Endodermal cell (in vitro differentiated cells): ENCODE results near the gene TMC3. TPM values are rescaled to one million over a fixed set of nuclear protein-coding genes. Genes with fewer than 3 reads are reported as not detected.
"Not testable (repeated sequence)": the region's sequence is repeated elsewhere in the genome, so short reads cannot be mapped to it uniquely, and the experiment has no call there.

Source experiments
- DNase-seq: peaks from one replicate; pipeline ENCODE4 v3.0.0-alpha.2; 2017
- H3K27ac ChIP-seq: 2 replicates; pipeline ENCODE4 v1.5.1; 2013; ENCODE audit warnings: mild to moderate bottlenecking, low read depth, low read length, moderate library complexity
- H3K27me3 ChIP-seq: 2 replicates; pipeline ENCODE4 v1.6.1; 2013; ENCODE audit warnings: mild to moderate bottlenecking, low read length, moderate library complexity; ENCODE audit not compliant: insufficient read depth, control insufficient read depth, poor library complexity, severe bottlenecking
- H3K36me3 ChIP-seq: 2 replicates; pipeline ENCODE4 v1.7.0; 2013; ENCODE audit warnings: mild to moderate bottlenecking, low read length, moderate library complexity; ENCODE audit not compliant: control insufficient read depth, insufficient read depth
- H3K4me1 ChIP-seq: one replicate; pipeline ENCODE4 v1.7.0; 2013; ENCODE audit warnings: low read length; ENCODE audit not compliant: control insufficient read depth, insufficient read depth
- H3K4me3 ChIP-seq: 2 replicates; pipeline ENCODE4 v1.5.1; 2013; ENCODE audit warnings: mild to moderate bottlenecking, low read length, moderate library complexity
- H3K9ac ChIP-seq: 2 replicates; pipeline ENCODE4 v1.6.1; 2013; ENCODE audit warnings: mild to moderate bottlenecking, low read length, moderate library complexity; ENCODE audit not compliant: poor library complexity, severe bottlenecking; ENCODE audit errors: extremely low read depth
- H3K9me3 ChIP-seq: 2 replicates; pipeline ENCODE4 v1.6.1; 2013; ENCODE audit warnings: mild to moderate bottlenecking, low read length, moderate library complexity; ENCODE audit not compliant: control insufficient read depth
- H3K27ac Mint-ChIP-seq: 2 replicates; pipeline ENCODE4 v1.8.0; 2020; ENCODE audit warnings: mixed read lengths
- H3K27me3 Mint-ChIP-seq: 2 replicates; pipeline ENCODE4 v1.8.0; 2021; ENCODE audit warnings: mild to moderate bottlenecking, mixed read lengths; ENCODE audit not compliant: insufficient read depth
- H3K36me3 Mint-ChIP-seq: 2 replicates; pipeline ENCODE4 v1.8.0; 2020; ENCODE audit warnings: low read depth, mixed read lengths
- H3K4me1 Mint-ChIP-seq: 2 replicates; pipeline ENCODE4 v1.8.0; 2020; ENCODE audit warnings: mixed read lengths
- H3K4me3 Mint-ChIP-seq: 2 replicates; pipeline ENCODE4 v1.8.0; 2020; ENCODE audit warnings: mild to moderate bottlenecking, moderate library complexity, mixed read lengths
- H3K9me3 Mint-ChIP-seq: 2 replicates; pipeline ENCODE4 v1.8.0; 2020; ENCODE audit warnings: mild to moderate bottlenecking, mixed read lengths
- CTCF ChIP-seq: fragments of 200-600 bp; sonication (generic); conservative IDR thresholded peaks from 2 replicates; pipeline ENCODE4 v1.5.0; 2021; ENCODE audit warnings: antibody characterized with exemption, mild to moderate bottlenecking
- WGBS, 2 experiments: methylation state at CpG; one replicate each; pipeline versions ENCODE4 v1.1.5 to v1.1.7; 2013; ENCODE audit warnings: missing lambda C conversion rate in 2 of 2, mixed read lengths in 1 of 2; ENCODE audit not compliant: insufficient coverage in 1 of 2, insufficient read length in 1 of 2; 5-methylcytosine and 5-hydroxymethylcytosine counted together
- total RNA-seq, 2 donors: library from RNA; stranded (reverse); fragmentation: NEBNext Ultra II Directional in 1 of 2; extraction: Animal tissue kit (Norgen Biotek cat#: 25700) in 1 of 2; gene quantifications; 2 replicates in 1 of 2; 3 replicates in 1 of 2; pipeline ENCODE4 v1.2.1, GENCODE V29; 2021

TMC3 gene
- total RNA-seq, 2 donors from 2014 or later, result not detected

DNA sequence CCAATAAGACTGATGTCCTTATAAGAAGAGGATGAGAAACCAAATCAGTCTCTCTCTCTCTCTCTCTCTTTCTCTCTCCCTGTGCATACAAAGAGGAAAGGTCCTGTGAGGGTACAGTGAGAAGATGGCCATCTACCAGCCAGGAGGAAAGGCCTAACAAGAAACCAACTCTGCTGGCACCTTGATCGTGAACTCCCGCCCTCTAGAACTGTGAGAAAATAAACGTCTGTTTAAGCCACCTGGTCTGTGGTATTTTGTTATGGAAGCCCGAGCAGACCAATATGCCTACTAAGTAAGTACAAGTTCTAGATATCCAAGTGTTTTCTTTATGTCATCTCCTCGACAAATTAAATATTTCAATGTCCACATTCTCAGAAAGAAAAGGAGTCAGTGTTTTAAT lies 44.9 kb upstream of the TMC3 start:
- H3K4me1 ChIP-seq, result peaks cover 12% of the 10 kb centered on the region
- H3K9ac ChIP-seq, result no peak overlapping the region
- WGBS, 2 experiments, result 81 to 100% methylated on average over 2 to 5 of the region's 5 CpGs
- Mint-ChIP-seq H3K27ac (no peak overlapping the region), H3K36me3 (no peaks in the 10 kb centered on the region), H3K9me3 (no peaks in the 10 kb centered on the region), H3K4me3 (no peak overlapping the region), H3K27me3 (no peaks in the 10 kb centered on the region), H3K4me1 (peaks cover 13% of the 10 kb centered on the region)
- no peaks in the 10 kb centered on the region for H3K27me3 ChIP-seq
- no peaks in the 10 kb centered on the region for H3K36me3 ChIP-seq
- no peak for TF ChIP-seq CTCF
- H3K9me3 ChIP-seq, result no peaks in the 10 kb centered on the region
- H3K27ac ChIP-seq, result no peak overlapping the region
- DNase-seq, result no peak
- H3K4me3 ChIP-seq, result no peak overlapping the region

GRCh38 chr15:81418444-81418843 lies 44.4 kb upstream of the TMC3 start:
- DNase-seq, result no peak
- no peaks in the 10 kb centered on the region for H3K36me3 Mint-ChIP-seq
- H3K4me3 Mint-ChIP-seq, result no peak overlapping the region
- H3K9ac ChIP-seq, result no peak overlapping the region
- no peak overlapping the region for H3K27ac ChIP-seq
- no peaks in the 10 kb centered on the region for H3K36me3 ChIP-seq
- H3K27ac Mint-ChIP-seq, result no peak overlapping the region
- H3K4me3 ChIP-seq, result no peak overlapping the region
- TF ChIP-seq CTCF, result no peak
- no peaks in the 10 kb centered on the region for H3K27me3 ChIP-seq
- H3K27me3 Mint-ChIP-seq, result no peaks in the 10 kb centered on the region
- H3K9me3 ChIP-seq, result no peaks in the 10 kb centered on the region
- H3K4me1 ChIP-seq, result peaks cover 12% of the 10 kb centered on the region
- WGBS, 2 experiments, result 93 to 96% methylated on average over 5 to 7 of the region's 7 CpGs
- H3K9me3 Mint-ChIP-seq, result no peaks in the 10 kb centered on the region
- peaks cover 13% of the 10 kb centered on the region for H3K4me1 Mint-ChIP-seq

- H3K9ac ChIP-seq, H3K4me3 ChIP-seq, H3K36me3 ChIP-seq, H3K9me3 Mint-ChIP-seq, H3K4me1 ChIP-seq, H3K27ac Mint-ChIP-seq, H3K36me3 Mint-ChIP-seq, H3K27me3 ChIP-seq, H3K4me3 Mint-ChIP-seq, H3K27me3 Mint-ChIP-seq, H3K9me3 ChIP-seq, DNase-seq, H3K27ac ChIP-seq: not testable (repeated sequence)
- 96 to 97% methylated on average over 8 to 12 of the region's 12 CpGs for WGBS, 2 experiments
- H3K4me1 Mint-ChIP-seq, result peaks cover 20% of the 10 kb centered on the region
Observed at GRCh38 chr15:81414274-81414968, 40.4 kb upstream of the TMC3 start.

GRCh38 chr15:81413851-81414250 lies 39.8 kb upstream of the TMC3 start:
- DNase-seq, result no peak
- Mint-ChIP-seq H3K27ac (no peak overlapping the region), H3K9me3 (no peaks in the 10 kb centered on the region), H3K36me3 (no peaks in the 10 kb centered on the region), H3K27me3 (no peaks in the 10 kb centered on the region), H3K4me3 (no peak overlapping the region), H3K4me1 (peaks cover 14% of the 10 kb centered on the region)
- Histone ChIP-seq H3K4me3 (no peak overlapping the region), H3K36me3 (no peaks in the 10 kb centered on the region), H3K9me3 (no peaks in the 10 kb centered on the region), H3K4me1 (peaks cover 3% of the 10 kb centered on the region), H3K9ac (no peak overlapping the region), H3K27me3 (no peaks in the 10 kb centered on the region), H3K27ac (no peak overlapping the region)
- TF ChIP-seq CTCF, result no peak
- WGBS, 2 experiments, result 96 to 99% methylated on average over 26 to 32 of the region's 32 CpGs
